Measurements from ENCODE around the gene PDE8A. TPM values are rescaled to one million over a fixed set of nuclear protein-coding genes. Genes with fewer than 3 reads are reported as not detected.

Gene PDE8A
- total RNA-seq, 1 donor, result 26.2 TPM

- no peak overlapping the region for H3K4me3 ChIP-seq (ENCODE audit: low read depth, low read length)
- TF ChIP-seq, protein P1, sequence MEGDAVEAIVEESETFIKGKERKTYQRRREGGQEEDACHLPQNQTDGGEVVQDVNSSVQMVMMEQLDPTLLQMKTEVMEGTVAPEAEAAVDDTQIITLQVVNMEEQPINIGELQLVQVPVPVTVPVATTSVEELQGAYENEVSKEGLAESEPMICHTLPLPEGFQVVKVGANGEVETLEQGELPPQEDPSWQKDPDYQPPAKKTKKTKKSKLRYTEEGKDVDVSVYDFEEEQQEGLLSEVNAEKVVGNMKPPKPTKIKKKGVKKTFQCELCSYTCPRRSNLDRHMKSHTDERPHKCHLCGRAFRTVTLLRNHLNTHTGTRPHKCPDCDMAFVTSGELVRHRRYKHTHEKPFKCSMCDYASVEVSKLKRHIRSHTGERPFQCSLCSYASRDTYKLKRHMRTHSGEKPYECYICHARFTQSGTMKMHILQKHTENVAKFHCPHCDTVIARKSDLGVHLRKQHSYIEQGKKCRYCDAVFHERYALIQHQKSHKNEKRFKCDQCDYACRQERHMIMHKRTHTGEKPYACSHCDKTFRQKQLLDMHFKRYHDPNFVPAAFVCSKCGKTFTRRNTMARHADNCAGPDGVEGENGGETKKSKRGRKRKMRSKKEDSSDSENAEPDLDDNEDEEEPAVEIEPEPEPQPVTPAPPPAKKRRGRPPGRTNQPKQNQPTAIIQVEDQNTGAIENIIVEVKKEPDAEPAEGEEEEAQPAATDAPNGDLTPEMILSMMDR (IDR thresholded peaks at IDR 0.05; ENCODE audit: insufficient read depth, low read length), result no peak
- DNase-seq (ENCODE audit: low read depth), result no peak
Measured at GRCh38 chr15:85114886-85115285, 133.2 kb downstream of the PDE8A start.

GRCh38 chr15:85116066-85116465 is 134.4 kb downstream of the PDE8A start:
- DNase-seq (ENCODE audit: low read depth), result no peak
- no peak overlapping the region for H3K4me3 ChIP-seq (ENCODE audit: low read depth, low read length)
- TF ChIP-seq, protein P1 (IDR thresholded peaks at IDR 0.05; ENCODE audit: insufficient read depth, low read length), result no peak

- no peak for DNase-seq (ENCODE audit: low read depth)
- H3K4me3 ChIP-seq (ENCODE audit: low read depth, low read length), result no peak overlapping the region
- TF ChIP-seq, protein P1 (IDR thresholded peaks at IDR 0.05; ENCODE audit: insufficient read depth, low read length), result no peak
Measured at GRCh38 chr15:85116494-85116893, 134.8 kb downstream of the PDE8A start.

DNA sequence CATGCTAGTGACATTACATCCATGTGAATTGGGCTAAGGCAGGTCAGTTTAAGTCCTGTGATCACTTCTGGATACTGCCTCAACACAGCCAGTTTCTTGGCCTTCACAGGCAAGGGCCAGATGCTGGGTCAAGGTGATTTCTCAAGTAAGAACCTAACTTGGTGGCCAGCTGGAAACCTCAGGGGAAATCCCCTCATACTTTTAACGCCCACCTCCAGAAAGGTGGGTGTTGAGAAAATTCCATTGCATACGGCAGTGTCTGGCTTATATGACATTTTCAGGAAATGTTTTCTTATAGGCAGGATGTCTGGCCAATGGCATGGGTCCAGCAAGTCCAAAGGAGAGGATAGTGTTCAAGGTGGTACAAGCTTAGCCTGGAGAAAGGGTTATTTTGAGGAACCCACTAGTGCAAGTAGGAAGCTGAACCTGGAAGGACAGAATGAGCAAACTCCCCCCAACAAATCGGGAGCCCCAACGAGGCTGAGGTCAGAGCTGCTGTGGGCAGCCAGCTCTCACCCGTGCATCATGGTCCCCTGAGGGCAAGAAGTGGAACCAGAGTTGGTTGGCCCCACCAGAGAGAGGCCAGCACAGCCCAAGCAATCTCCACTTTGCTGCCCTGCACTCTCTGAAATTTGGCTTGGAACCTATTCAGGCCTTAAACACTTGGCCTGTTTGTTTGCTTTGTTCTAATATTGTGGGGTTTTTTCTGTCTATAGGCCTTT is 135.4 kb downstream of the PDE8A start:
- TF ChIP-seq, protein P1 (IDR thresholded peaks at IDR 0.05; ENCODE audit: insufficient read depth, low read length), result no peak
- no peak overlapping the region for H3K4me3 ChIP-seq (ENCODE audit: low read depth, low read length)
- DNase-seq (ENCODE audit: low read depth), result no peak

- TF ChIP-seq, protein P1 (IDR thresholded peaks at IDR 0.05; ENCODE audit: insufficient read depth, low read length), result no peak
- DNase-seq (ENCODE audit: low read depth), result no peak
- H3K4me3 ChIP-seq (ENCODE audit: low read depth, low read length), result no peak overlapping the region
Measured at GRCh38 chr15:85118173-85118572, 136.5 kb downstream of the PDE8A start.

GRCh38 chr15:85118581-85118980 is 136.9 kb downstream of the PDE8A start:
- no peak for DNase-seq (ENCODE audit: low read depth)
- no peak overlapping the region for H3K4me3 ChIP-seq (ENCODE audit: low read depth, low read length)
- TF ChIP-seq, protein P1 (IDR thresholded peaks at IDR 0.05; ENCODE audit: insufficient read depth, low read length), result no peak
